ENCODE data around the gene SYNM. TPM values are rescaled to one million over a fixed set of nuclear protein-coding genes. Genes with fewer than 3 reads are reported as not detected.

SYNM gene
- total and polyA plus RNA-seq, 8 donors = 2.0 to 4.5 (median 3.3) TPM

DNA sequence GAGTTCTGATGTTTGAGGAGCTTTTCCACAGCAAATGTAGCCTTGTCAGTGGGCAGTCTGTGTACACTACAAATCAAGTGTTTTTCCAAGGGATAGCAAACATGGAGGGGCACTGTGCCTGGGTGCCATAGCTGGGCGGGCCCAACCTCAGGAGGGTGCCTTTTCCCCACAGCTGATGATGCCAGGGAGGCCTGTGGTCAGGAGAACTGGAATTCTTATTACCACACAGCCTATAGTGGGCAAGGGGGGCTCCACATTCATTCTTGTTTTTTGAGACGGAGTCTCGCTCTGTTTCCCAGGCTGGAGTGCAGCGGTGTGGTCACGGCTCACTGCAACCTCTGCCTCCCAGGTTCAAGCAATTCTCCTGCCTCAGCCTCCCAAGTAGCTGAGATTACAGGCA, 41.8 kb downstream of the SYNM start:
- no peak overlapping the region for H3K27ac ChIP-seq
- DNase-seq (no peak), ATAC-seq (no peak), FAIRE-seq (no peak)
- H3K36me3 ChIP-seq = no peaks in the 10 kb centered on the region
- TF ChIP-seq, protein P1, sequence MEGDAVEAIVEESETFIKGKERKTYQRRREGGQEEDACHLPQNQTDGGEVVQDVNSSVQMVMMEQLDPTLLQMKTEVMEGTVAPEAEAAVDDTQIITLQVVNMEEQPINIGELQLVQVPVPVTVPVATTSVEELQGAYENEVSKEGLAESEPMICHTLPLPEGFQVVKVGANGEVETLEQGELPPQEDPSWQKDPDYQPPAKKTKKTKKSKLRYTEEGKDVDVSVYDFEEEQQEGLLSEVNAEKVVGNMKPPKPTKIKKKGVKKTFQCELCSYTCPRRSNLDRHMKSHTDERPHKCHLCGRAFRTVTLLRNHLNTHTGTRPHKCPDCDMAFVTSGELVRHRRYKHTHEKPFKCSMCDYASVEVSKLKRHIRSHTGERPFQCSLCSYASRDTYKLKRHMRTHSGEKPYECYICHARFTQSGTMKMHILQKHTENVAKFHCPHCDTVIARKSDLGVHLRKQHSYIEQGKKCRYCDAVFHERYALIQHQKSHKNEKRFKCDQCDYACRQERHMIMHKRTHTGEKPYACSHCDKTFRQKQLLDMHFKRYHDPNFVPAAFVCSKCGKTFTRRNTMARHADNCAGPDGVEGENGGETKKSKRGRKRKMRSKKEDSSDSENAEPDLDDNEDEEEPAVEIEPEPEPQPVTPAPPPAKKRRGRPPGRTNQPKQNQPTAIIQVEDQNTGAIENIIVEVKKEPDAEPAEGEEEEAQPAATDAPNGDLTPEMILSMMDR (IDR thresholded peaks at IDR 0.05) = no peak
- H3K9me3 ChIP-seq = no peaks in the 10 kb centered on the region
- peaks cover 0 to 3% (median 3%) of the 10 kb centered on the region in 3 donors for H3K4me1 ChIP-seq
- 98 to 99% methylated on average over 5 of the region's 5 CpGs for WGBS, 2 donors
- H3K4me3 ChIP-seq = no peak overlapping the region
- intact Hi-C loops (cut with DNase I) = no loop called here
- no peaks in the 10 kb centered on the region for H3K27me3 ChIP-seq

DNA sequence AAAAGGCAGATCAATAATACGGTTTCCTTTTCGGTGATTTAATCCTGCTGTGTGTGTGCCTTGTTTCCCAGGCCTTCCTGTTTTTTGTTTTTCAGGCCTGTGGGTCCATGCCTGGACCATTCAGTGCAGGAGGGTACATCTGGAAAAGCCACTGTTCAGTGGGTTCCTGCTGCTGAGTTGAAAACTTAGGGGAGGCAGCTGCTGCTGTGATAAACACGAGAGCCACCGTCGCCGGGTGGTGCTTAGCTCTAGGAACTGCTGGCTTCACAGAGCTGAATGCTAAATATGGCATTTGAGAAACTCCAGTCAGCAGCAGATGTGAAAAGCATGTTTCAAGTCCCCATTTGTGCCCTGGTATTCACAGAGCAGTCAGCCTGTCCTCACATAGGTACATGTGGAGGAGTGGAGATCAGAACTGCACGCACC, 44.0 kb downstream of the SYNM start:
- peaks cover 7 to 9% (median 8%) of the 10 kb centered on the region in 3 donors for H3K4me1 ChIP-seq
- H3K4me3 ChIP-seq = no peak overlapping the region
- FAIRE-seq (no peak), DNase-seq (no peak), ATAC-seq (no peak)
- no peaks in the 10 kb centered on the region for H3K9me3 ChIP-seq
- intact Hi-C loops (cut with DNase I) = no loop called here
- no peaks in the 10 kb centered on the region for H3K27me3 ChIP-seq
- 88 to 95% methylated on average over 7 of the region's 7 CpGs for WGBS, 2 donors
- TF ChIP-seq, protein P1 (IDR thresholded peaks at IDR 0.05) = no peak
- no peak overlapping the region for H3K27ac ChIP-seq
- H3K36me3 ChIP-seq = no peaks in the 10 kb centered on the region

DNA sequence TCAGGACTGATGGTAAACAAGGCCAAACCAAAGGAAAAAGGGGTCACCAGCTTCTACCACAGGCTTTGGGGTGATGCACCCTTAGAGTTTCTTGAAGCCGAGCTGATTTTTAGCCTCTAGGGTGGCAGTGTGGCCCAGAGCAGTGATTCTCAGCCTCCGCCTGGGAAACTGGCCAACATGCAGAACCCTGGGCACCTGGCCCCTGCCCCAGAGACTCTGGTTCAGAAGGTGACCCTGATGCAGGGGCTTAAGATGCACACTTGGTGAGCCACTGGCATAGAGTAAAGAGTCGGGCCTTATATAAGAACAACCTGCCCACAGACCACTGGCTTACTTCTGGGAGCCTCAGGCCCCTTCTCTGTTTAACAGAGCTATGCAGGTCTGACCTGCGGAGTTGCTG, 44.5 kb downstream of the SYNM start:
- ATAC-seq (no peak), DNase-seq (no peak), FAIRE-seq (no peak)
- 96 to 97% methylated on average over 4 of the region's 4 CpGs for WGBS, 2 donors
- peaks cover 8 to 13% (median 12%) of the 10 kb centered on the region in 3 donors for H3K4me1 ChIP-seq
- TF ChIP-seq, protein P1 (IDR thresholded peaks at IDR 0.05) = no peak
- intact Hi-C loops (cut with DNase I) = no loop called here
- no peaks in the 10 kb centered on the region for H3K27me3 ChIP-seq
- H3K9me3 ChIP-seq = no peaks in the 10 kb centered on the region
- no peak overlapping the region for H3K27ac ChIP-seq
- H3K36me3 ChIP-seq = no peaks in the 10 kb centered on the region
- no peak overlapping the region for H3K4me3 ChIP-seq

DNA sequence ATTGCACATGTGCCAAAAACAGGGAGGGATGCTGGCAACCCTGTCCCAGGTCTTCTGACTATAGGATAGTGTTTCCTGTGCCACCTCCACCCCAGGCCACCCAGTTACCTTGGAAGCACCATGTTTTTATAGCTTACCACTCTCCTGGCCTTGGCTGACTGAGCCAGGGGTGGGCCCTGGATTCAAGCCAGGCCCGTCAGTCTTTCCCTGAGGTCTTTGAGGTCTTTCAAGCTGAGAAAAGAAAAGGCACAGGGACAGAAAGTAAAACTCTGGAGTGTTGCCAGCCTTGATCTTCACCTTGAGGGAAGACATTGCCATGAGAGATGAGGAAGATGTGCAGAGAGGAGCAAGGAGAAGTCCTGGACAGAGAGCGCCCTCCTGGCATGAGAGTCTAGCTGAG, 46.3 kb downstream of the SYNM start:
- H3K4me3 ChIP-seq = no peak overlapping the region
- H3K4me1 ChIP-seq = peaks cover 8 to 16% (median 13%) of the 10 kb centered on the region in 3 donors
- intact Hi-C loops (cut with DNase I) = loop anchor here in 1 of 3 donors (10.0 kb wide), 1 partner anchor 56 kb away; no protein-coding TSS in a partner anchor
- TF ChIP-seq, protein P1 (IDR thresholded peaks at IDR 0.05) = no peak
- ATAC-seq (no peak), DNase-seq (no peak), FAIRE-seq (no peak)
- H3K27me3 ChIP-seq = no peaks in the 10 kb centered on the region
- no peaks in the 10 kb centered on the region for H3K36me3 ChIP-seq
- no peaks in the 10 kb centered on the region for H3K9me3 ChIP-seq
- WGBS, 2 donors = 81 to 82% methylated on average over 2 of the region's 2 CpGs
- no peak overlapping the region for H3K27ac ChIP-seq

DNA sequence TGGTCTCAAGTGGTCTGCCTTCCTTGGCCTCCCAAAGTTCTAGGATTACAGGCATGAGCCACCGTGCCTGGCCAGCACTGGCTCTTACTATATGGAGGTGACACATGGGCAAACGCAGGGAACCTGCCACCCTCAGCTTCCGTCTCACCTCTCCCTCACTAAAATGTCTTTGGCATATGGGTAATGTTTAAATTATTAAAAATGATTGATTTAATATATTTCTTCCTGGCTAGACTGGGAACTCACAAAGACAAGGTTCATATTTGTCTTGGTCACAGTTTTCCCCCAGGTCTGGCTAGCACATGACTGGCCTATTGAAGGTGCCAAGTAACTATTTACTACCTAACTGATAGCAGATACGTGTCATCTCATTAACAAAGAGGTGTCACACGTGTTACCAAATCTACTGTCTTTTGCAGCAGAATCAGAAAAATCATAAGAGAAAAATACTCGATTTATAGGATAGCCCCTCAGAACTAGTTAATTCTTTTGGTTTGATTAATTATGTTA, 48.2 kb downstream of the SYNM start:
- intact Hi-C loops (cut with DNase I) = loop anchor here in 1 of 3 donors (10.0 kb wide), 1 partner anchor 58 kb away; no protein-coding TSS in a partner anchor
- Histone ChIP-seq H3K9me3 (no peaks in the 10 kb centered on the region), H3K27ac (no peak overlapping the region), H3K4me1 (peaks cover 8 to 16% (median 13%) of the 10 kb centered on the region in 3 donors), H3K27me3 (no peaks in the 10 kb centered on the region), H3K36me3 (no peaks in the 10 kb centered on the region), H3K4me3 (no peak overlapping the region)
- ATAC-seq (peak in 3 of 4 donors; percentile 44 to 59 (median 53)), FAIRE-seq (no peak), DNase-seq (no peak)
- TF ChIP-seq, protein P1 (IDR thresholded peaks at IDR 0.05) = no peak
- whole genome bisulfite sequencing, 2 donors = 28 to 37% methylated on average over 6 of the region's 6 CpGs
